Activated naive CD4-positive, alpha-beta T cell treated with anti-CD3 and anti-CD28 coated beads, Interleukin-2, amount 10 ng/mL, durations not matched to agents 7 days and 5 days (primary cell): ENCODE measurements around the gene SLC11A1.

Experiments
- CTCF ChIA-PET: fragments of 350-600 bp; sonication (Branson Sonifier 250); formaldehyde crosslinking; loops from one replicate; lab custom pipeline; 2021; ENCODE audit warnings: antibody characterized with exemption; lab: Charles Lee
- DNase-seq: peaks from one replicate; pipeline ENCODE4 v3.0.0-alpha.2; 2020
- H3K27ac Mint-ChIP-seq: one replicate; pipeline ENCODE4 v1.8.0; 2021; ENCODE audit warnings: mild to moderate bottlenecking, moderate library complexity, mixed read lengths
- H3K27me3 Mint-ChIP-seq: one replicate; pipeline ENCODE4 v1.8.0; 2021; ENCODE audit warnings: mild to moderate bottlenecking, mixed read lengths
- H3K36me3 Mint-ChIP-seq: one replicate; pipeline ENCODE4 v1.8.0; 2021; ENCODE audit warnings: mixed read lengths
- H3K4me1 Mint-ChIP-seq: one replicate; pipeline ENCODE4 v1.8.0; 2021; ENCODE audit warnings: mixed read lengths
- H3K4me3 Mint-ChIP-seq: one replicate; pipeline ENCODE4 v1.8.0; 2021; ENCODE audit warnings: mild to moderate bottlenecking, moderate library complexity, mixed read lengths
- H3K9me3 Mint-ChIP-seq: one replicate; pipeline ENCODE4 v1.8.0; 2021; ENCODE audit warnings: mixed read lengths

Gene SLC11A1, protein sequence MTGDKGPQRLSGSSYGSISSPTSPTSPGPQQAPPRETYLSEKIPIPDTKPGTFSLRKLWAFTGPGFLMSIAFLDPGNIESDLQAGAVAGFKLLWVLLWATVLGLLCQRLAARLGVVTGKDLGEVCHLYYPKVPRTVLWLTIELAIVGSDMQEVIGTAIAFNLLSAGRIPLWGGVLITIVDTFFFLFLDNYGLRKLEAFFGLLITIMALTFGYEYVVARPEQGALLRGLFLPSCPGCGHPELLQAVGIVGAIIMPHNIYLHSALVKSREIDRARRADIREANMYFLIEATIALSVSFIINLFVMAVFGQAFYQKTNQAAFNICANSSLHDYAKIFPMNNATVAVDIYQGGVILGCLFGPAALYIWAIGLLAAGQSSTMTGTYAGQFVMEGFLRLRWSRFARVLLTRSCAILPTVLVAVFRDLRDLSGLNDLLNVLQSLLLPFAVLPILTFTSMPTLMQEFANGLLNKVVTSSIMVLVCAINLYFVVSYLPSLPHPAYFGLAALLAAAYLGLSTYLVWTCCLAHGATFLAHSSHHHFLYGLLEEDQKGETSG

DNA sequence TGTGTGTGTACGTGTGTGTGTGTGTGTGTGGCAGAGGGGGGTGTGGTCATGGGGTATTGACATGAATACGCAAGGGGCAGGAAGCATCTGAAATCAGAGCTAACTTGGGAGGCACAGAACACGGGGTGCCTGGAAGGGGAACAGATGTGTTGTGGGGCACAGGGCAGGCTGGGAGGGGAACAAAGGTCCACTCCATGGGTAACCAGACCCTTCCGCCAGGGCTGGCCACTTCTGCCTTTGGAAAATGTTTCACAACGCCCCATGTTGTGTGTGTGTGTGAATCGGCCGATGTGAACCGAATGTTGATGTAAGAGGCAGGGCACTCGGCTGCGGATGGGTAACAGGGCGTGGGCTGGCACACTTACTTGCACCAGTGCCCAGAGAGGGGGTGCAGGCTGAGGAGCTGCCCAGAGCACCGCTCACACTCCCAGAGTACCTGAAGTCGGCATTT is at the start of gene SLC11A1:
SLC11A1 (plus strand) TSS at position 358 of the 451 bp plus-strand sequence. CDS start 96 bp downstream, outside the sequence.
- no peaks in the 10 kb centered on the region for H3K9me3 Mint-ChIP-seq
- no peak within 1 kb of the TSS for H3K27ac Mint-ChIP-seq
- H3K4me3 Mint-ChIP-seq, result no peak within 1 kb of the TSS
- no peaks in the 10 kb centered on the region for H3K36me3 Mint-ChIP-seq
- H3K27me3 Mint-ChIP-seq, result peaks cover 73% of the 10 kb centered on the region
- H3K4me1 Mint-ChIP-seq, result no peaks in the 10 kb centered on the region
- DNase-seq, result no peak
- CTCF ChIA-PET, result no interaction called here

DNA sequence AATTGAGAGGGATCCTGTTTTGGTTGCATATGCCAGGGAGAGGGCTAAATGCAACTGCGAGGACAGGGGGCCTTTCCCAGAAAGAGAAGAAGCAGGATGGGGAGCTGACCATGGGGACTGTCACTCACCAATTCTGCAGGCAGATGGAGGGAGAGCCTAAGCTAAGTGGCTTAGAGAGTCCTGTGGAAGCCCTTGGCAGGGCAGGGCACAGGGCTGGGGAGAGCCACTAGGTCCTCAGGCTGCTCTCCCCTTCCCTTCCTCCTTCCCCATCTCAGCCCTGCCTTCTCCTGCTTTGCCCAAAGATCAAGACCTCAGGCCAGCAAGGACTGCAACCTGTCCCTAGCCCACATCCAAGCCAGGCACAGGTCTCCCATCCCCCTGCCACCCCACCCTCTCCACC is 49.8 kb upstream of the SLC11A1 start:
- H3K4me1 Mint-ChIP-seq, result peaks cover 2% of the 10 kb centered on the region
- H3K27me3 Mint-ChIP-seq, result peaks cover 23% of the 10 kb centered on the region
- H3K27ac Mint-ChIP-seq, result no peak overlapping the region
- DNase-seq, result no peak
- no peak overlapping the region for H3K4me3 Mint-ChIP-seq
- no peaks in the 10 kb centered on the region for H3K36me3 Mint-ChIP-seq
- CTCF ChIA-PET, result interaction anchor here (3.6 kb wide), 1 partner anchor 24 kb away, joined by 10 read pairs; the partner anchor contains the start of gene CATIP
- no peaks in the 10 kb centered on the region for H3K9me3 Mint-ChIP-seq

DNA sequence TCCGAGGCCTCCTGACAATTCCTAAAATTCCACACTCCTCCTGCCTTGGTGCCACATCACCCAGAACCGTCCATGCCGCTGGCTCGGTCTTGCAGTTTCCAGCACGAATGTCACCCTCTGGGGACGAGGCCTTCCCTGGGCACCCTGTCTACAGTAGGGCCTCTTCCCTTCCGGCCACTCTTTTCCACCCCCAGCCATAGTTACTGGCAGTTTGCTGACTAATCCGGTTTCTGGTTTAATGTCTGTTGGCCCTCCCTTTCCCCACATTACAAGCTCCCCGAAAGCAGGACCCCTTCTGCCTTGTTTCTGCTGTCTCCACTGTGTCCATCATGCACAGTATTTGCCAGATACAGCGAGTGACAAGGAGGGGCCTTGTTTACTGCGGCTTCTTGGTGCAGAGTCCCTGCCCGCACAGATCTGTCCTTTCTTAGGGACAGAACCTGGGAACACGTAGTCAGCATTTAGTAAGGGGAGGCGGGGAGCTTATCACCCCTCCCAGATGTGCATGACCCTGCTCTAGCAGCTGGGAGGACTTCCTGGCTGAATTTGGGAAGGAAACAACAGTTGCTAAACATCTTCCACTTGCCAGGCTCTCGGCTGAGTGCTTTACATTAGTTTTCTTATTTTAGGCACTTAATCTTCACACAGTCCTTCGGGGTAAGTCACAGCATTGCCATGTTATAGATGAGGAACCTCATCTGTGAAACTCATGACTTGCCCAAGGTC is 49.0 kb upstream of the SLC11A1 start:
- no peaks in the 10 kb centered on the region for H3K36me3 Mint-ChIP-seq
- H3K4me3 Mint-ChIP-seq, result no peak overlapping the region
- CTCF ChIA-PET, result interaction anchor here (0.7 to 3.6 kb wide), 2 partner anchors 23 to 32 kb away, joined by 3 to 10 read pairs; partner anchors contain the start of gene CATIP
- no peaks in the 10 kb centered on the region for H3K4me1 Mint-ChIP-seq
- no peak overlapping the region for H3K27ac Mint-ChIP-seq
- peaks cover 23% of the 10 kb centered on the region for H3K27me3 Mint-ChIP-seq
- DNase-seq, result no peak
- no peaks in the 10 kb centered on the region for H3K9me3 Mint-ChIP-seq

DNA sequence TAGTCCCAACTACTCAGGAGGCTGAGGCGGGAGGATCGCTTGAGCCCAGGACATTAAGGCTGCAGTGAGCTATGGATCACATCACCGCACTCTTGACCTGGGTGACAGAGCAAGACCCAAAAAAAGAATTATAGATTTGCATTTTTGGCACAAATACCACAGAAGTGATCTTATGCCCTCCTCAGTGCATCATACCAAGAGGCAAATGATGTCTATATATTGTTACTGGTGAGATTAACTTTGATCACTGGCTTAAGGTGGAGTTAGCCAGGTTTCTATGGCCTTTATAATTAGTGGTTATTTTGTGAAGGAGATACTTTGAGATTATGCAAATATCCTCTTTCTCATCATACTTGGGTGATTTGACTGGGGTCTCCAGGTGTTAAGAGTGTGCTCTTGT is 47.5 kb upstream of the SLC11A1 start:
- Mint-ChIP-seq H3K27me3 (peaks cover 22% of the 10 kb centered on the region), H3K36me3 (no peaks in the 10 kb centered on the region), H3K27ac (no peak overlapping the region), H3K9me3 (no peaks in the 10 kb centered on the region), H3K4me1 (no peaks in the 10 kb centered on the region), H3K4me3 (no peak overlapping the region)
- CTCF ChIA-PET, result interaction anchor here (3.6 kb wide), 1 partner anchor 22 kb away, joined by 10 read pairs; the partner anchor contains the start of gene CATIP
- no peak for DNase-seq

DNA sequence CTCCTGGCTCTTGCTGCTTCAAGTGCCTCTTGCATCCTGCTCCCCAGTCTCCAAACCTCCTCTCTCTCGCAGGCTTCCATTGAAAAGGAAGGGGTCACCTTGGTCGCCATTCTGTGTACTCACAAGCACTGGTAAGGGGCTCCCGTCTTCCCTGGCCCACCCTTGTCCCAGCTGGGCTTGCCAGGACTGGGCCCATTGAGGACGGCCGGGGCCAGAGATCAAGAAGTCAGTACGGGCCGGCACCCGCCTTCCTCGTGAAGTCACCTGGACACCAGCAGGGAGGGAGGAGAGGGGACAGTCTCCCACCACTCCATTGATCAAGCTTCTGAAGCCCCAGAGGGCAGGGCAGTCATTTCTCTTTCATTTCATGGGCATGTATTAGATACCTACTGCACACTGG is 41.4 kb upstream of the SLC11A1 start:
- no peaks in the 10 kb centered on the region for H3K4me1 Mint-ChIP-seq
- no peaks in the 10 kb centered on the region for H3K9me3 Mint-ChIP-seq
- H3K4me3 Mint-ChIP-seq, result no peak overlapping the region
- CTCF ChIA-PET, result no interaction called here
- H3K27me3 Mint-ChIP-seq, result peaks cover 13% of the 10 kb centered on the region
- no peak overlapping the region for H3K27ac Mint-ChIP-seq
- DNase-seq, result no peak
- H3K36me3 Mint-ChIP-seq, result no peaks in the 10 kb centered on the region

DNA sequence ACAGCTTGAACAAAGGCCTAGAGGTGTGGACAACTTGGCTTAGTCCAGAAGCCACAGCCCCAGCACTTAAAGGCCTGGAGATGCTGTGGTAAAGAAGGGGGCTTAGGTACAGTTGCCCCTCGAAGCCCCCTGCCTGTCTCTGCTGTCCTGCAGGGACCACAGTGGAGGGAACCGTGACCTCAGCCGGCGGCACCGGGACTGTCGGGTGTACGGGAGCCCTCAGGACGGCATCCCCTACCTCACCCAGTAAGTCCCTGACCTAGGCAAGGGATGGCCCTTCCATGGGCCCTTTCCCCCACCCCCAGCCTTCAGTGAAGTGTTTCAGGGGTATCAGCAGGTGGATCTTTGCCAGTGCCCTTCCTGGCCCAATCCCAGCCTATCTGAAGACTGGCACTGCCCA is 40.7 kb upstream of the SLC11A1 start:
- CTCF ChIA-PET, result no interaction called here
- Mint-ChIP-seq H3K27me3 (peaks cover 13% of the 10 kb centered on the region), H3K4me1 (no peaks in the 10 kb centered on the region), H3K4me3 (no peak overlapping the region), H3K9me3 (no peaks in the 10 kb centered on the region), H3K27ac (no peak overlapping the region), H3K36me3 (no peaks in the 10 kb centered on the region)
- DNase-seq, result no peak

DNA sequence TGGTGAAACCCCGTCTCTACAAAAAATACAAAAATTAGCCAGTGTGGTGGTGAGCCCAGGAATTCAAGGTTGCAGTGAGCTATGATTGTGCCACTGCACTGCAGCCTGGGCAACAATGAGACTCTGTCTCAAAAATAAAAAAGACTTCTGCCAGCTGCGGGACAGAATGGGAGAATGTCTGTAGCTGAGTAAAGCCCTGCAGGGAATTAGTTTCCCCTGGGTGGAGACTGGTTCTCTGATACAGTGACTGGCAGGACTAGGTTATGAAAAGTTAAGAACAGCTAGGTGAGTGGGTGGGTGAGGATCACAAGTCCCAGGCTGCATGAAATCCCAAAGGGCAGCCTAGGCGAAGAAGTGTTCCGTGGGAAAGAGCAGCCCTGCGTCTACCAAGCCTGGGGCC is 39.2 kb upstream of the SLC11A1 start:
- H3K4me3 Mint-ChIP-seq, result no peak overlapping the region
- no peaks in the 10 kb centered on the region for H3K9me3 Mint-ChIP-seq
- no peak for DNase-seq
- no peak overlapping the region for H3K27ac Mint-ChIP-seq
- no peaks in the 10 kb centered on the region for H3K36me3 Mint-ChIP-seq
- H3K27me3 Mint-ChIP-seq, result peaks cover 13% of the 10 kb centered on the region
- no peaks in the 10 kb centered on the region for H3K4me1 Mint-ChIP-seq
- CTCF ChIA-PET, result interaction anchor here (1.0 kb wide), 1 partner anchor 44 kb away, joined by 3 read pairs; no protein-coding TSS in a partner anchor

DNA sequence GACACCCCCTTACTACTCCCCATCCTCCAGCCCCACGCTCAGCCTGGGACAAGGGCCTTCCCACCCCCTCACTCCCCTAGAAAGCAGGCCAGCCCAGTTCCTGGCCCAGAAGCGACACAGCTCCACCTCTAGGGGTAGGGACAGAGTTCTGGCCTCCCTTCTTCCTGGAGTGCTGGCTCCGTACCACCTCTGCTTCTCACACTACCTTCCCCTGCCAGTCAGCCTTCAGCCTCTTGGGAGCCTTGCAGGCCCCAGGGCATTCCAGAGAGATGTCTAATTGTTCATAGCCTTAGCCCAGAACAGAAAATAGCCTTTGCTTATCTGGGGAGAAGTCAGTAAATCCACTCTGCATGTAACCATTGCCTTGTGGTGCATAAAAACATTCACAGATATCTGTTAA is 38.5 kb upstream of the SLC11A1 start:
- Mint-ChIP-seq H3K9me3 (no peaks in the 10 kb centered on the region), H3K4me1 (no peaks in the 10 kb centered on the region), H3K36me3 (no peaks in the 10 kb centered on the region), H3K4me3 (no peak overlapping the region), H3K27ac (no peak overlapping the region), H3K27me3 (peaks cover 13% of the 10 kb centered on the region)
- DNase-seq, result no peak
- CTCF ChIA-PET, result interaction anchor here (1.0 kb wide), 1 partner anchor 45 kb away, joined by 3 read pairs; no protein-coding TSS in a partner anchor

DNA sequence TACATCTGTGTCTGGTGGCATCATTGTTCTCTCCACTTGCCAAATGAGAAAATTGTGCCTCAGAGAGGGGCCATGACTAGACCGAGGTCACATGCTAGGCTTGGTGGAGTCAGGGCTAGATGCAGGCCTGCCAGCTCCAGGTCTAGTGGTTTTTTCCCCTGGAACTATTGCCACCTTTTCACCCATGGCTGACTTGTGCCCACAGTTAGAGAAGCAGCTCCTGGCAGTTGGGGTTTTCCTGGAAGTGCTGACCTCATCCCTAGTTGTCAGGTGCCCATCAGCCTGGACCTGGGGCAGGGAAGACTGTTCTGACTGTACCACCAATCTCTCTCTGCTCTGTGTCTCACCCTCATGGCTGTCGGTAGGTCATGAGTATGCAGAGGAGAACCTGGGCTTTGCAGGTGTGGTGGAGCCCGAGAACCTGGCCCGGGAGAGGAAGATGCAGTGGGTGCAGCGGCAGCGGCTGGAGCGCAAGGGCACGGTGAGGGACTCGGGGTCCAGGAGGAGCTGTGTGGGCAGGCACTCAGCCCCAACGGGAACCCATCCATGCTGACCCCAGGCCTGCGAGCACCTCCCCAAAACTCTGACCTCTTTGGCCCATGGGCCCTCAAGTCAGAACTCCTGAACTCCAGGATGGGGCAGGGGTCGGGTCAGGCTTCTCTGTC is 37.9 kb upstream of the SLC11A1 start:
- Mint-ChIP-seq H3K4me1 (no peaks in the 10 kb centered on the region), H3K9me3 (no peaks in the 10 kb centered on the region), H3K27me3 (peaks cover 13% of the 10 kb centered on the region), H3K4me3 (no peak overlapping the region), H3K36me3 (no peaks in the 10 kb centered on the region), H3K27ac (no peak overlapping the region)
- CTCF ChIA-PET, result interaction anchor here (0.6 kb wide), 1 partner anchor 8 kb away, joined by 4 read pairs; no protein-coding TSS in a partner anchor
- no peak for DNase-seq

DNA sequence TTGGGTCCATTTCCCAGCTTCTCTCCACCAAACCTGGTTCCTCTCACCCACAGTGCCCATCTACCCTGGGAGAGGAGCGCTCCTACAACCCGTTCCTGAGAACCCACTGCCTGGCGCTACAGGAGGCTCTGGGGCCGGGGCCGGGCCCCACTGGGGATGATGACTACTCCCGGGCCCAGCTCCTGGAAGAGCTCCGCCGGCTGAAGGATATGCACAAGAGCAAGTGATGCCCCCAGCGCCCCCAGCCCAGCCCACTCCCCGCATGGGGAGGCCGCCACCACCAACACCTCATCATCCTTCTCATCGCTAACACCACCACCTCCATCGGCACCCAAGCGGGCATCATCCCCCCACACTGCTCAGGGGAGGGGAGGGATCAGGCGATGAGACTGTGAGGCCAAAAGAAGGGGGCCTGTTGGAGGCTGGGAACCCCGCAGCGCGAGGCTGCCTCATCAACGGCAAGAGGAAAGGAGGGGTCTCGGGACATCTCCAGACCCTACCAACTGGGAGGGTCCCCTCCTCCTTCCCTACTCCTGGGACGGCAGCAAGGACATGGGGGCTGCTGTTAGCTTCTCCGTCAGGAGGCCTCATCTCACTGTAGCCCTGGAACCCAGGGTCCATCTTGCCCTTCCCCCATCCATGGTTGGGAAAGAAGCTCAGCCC is 37.2 kb upstream of the SLC11A1 start:
- no peaks in the 10 kb centered on the region for H3K36me3 Mint-ChIP-seq
- H3K27me3 Mint-ChIP-seq, result peaks cover 13% of the 10 kb centered on the region
- H3K4me1 Mint-ChIP-seq, result no peaks in the 10 kb centered on the region
- DNase-seq, result no peak
- H3K9me3 Mint-ChIP-seq, result peaks cover 2% of the 10 kb centered on the region
- H3K4me3 Mint-ChIP-seq, result no peak overlapping the region
- CTCF ChIA-PET, result interaction anchor here (0.6 kb wide), 1 partner anchor 9 kb away, joined by 4 read pairs; no protein-coding TSS in a partner anchor
- H3K27ac Mint-ChIP-seq, result no peak overlapping the region

DNA sequence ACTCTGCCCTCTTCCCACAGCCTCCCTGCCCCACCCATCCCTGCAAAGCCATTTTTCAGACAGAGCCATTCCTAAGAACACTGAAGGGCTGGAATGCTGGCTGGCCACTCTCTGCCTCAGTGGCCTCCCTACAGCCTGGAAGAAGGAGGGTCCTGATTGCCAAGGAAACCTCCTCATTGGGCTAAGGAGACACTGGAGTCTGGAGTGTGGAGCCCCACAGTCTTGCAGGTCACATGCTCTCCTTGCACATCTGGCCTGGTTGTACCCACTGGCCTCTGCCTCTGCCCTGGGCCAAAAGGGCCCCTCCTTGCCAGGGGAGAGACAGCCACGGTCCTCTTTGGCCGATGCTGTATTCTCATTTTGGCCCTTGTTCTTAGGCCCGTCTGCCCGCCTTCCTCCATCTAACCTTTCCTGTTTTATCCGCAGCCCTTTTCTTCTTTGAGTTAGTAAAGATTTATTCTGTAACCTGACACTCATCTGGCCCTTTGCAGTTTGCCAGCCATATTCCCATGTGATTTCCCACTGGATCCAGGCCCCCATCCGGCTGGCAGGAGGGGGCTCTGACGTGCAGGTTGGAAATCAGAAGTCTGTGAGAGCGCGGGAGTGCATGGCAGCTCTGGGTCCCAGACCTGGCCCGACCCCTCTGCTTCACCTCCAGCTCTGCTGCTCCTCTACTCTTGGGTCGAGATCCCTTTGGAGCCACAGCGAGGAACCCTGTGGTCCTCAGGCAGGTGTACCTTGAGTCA is 36.4 kb upstream of the SLC11A1 start:
- no peak for DNase-seq
- Mint-ChIP-seq H3K9me3 (peaks cover 2% of the 10 kb centered on the region), H3K36me3 (no peaks in the 10 kb centered on the region), H3K27ac (no peak overlapping the region), H3K4me1 (no peaks in the 10 kb centered on the region), H3K27me3 (peaks cover 8% of the 10 kb centered on the region), H3K4me3 (no peak overlapping the region)
- CTCF ChIA-PET, result no interaction called here

DNA sequence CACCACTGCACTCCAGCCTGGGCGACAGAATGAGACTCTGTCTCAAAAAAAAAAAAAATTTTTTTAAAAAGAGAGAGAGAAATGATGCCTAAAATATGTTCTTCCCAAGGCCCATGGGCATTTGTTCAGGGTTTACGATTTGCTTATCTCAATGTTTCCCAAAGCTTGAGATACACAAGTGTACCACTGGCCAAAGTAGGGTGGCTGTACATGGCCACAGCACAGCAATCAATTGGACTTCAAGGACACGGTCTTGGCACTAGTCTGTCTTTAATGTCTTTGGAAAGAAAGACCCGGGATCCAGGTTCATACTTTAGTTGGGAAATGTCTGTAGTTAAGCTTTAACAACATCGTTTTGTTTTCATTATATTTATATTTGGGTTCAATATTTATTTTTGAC is 34.9 kb upstream of the SLC11A1 start:
- Mint-ChIP-seq H3K36me3 (peaks cover 1% of the 10 kb centered on the region), H3K9me3 (peaks cover 10% of the 10 kb centered on the region), H3K4me1 (no peaks in the 10 kb centered on the region), H3K27me3 (peaks cover 3% of the 10 kb centered on the region), H3K4me3 (no peak overlapping the region), H3K27ac (no peak overlapping the region)
- CTCF ChIA-PET, result interaction anchor here (1.0 to 1.3 kb wide), 2 partner anchors 9 to 45 kb away, joined by 3 to 4 read pairs; no protein-coding TSS in a partner anchor
- no peak for DNase-seq

DNA sequence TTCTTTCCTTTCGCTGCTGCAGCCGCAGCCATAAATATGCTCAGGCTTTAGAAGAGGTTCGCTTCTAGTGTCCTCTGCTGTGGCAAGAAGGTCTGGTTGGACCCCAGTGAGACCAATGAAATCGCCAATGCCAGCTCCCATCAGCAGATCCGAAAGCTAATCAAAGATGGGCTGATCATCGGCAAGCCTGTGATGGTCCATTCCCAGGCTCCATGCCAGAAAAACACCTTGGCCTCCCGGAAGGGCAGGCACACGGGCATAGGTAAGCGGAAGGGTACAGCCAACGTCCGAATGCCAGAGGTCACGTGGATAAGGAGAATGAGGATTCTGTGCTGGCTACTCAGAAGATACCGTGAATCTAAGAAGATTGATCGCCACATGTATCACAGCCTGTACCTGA is 28.0 kb upstream of the SLC11A1 start:
- Mint-ChIP-seq H3K4me3 (no peak overlapping the region), H3K27ac (no peak overlapping the region), H3K27me3 (peaks cover 19% of the 10 kb centered on the region), H3K9me3 (peaks cover 14% of the 10 kb centered on the region), H3K4me1 (peaks cover 2% of the 10 kb centered on the region), H3K36me3 (peaks cover 1% of the 10 kb centered on the region)
- CTCF ChIA-PET, result interaction anchor here (9.1 kb wide), 1 partner anchor 54 kb away, joined by 103 read pairs; no protein-coding TSS in a partner anchor
- DNase-seq, result no peak
